ENCODE results near the gene VCPKMT. TPM values are rescaled to one million over a fixed set of nuclear protein-coding genes. Genes with fewer than 3 reads are reported as not detected.
A peak's percentile ranks its signal among the peaks of the same experiment; 100 is the strongest.

VCPKMT gene
- polyA plus RNA-seq, 1 donor (not counting 4 experiments of a cell fraction or from before 2014, with no cell fraction given): 9.4 TPM

GRCh38 chr14:50109342-50109741 lies 7.0 kb downstream of the VCPKMT start:
- TF ChIP-seq EZH2 (IDR thresholded peaks at IDR 0.05; ENCODE audit: low read length): no peak
- TF ChIP-seq CTCF (optimal IDR thresholded peaks at IDR 0.05 in 1 of 3, IDR thresholded peaks at IDR 0.05 in 1 of 3, conservative IDR thresholded peaks at IDR 0.05 in 1 of 3; ENCODE audit: extremely low read depth in 1 of 3, insufficient read depth in 2 of 3, low read length in 3 of 3): peak in 1 of 3 experiments; percentile 31
- peaks cover 12 to 27% of the 10 kb centered on the region in 2 experiments for H3K36me3 ChIP-seq (ENCODE audit: control insufficient read depth in 2 of 2, extremely low read depth in 1 of 2, insufficient read depth in 2 of 2, low read length in 2 of 2)
- dilution Hi-C loops (cut with MboI; ENCODE audit: extremely low pct_ligation_motif_present, low sequenced_read_pairs): no loop called here

GRCh38 chr14:50107850-50108249 lies 8.5 kb downstream of the VCPKMT start:
- no peaks in the 10 kb centered on the region for H4K20me1 ChIP-seq (ENCODE audit: control insufficient read depth, extremely low read depth, insufficient read depth, low read length)
- no peaks in the 10 kb centered on the region for H3K27me3 ChIP-seq (ENCODE audit: control insufficient read depth, extremely low read depth, insufficient read depth, low read length)
- no peak overlapping the region for H3K4me2 ChIP-seq (ENCODE audit: control insufficient read depth, extremely low read depth, insufficient read depth, low read depth, low read length)
- H3K4me1 ChIP-seq (ENCODE audit: control insufficient read depth, extremely low read depth, insufficient read depth, low read length): no peaks in the 10 kb centered on the region
- DNase-seq (ENCODE audit: low read depth, low spot score) (no peak), FAIRE-seq (no peak)
- H3K27ac ChIP-seq (ENCODE audit: control insufficient read depth, insufficient read depth, low read length): no peak overlapping the region
- no peak overlapping the region for H3K4me3 ChIP-seq (ENCODE audit: control insufficient read depth in 2 of 3, extremely low read depth in 1 of 3, insufficient read depth in 2 of 3, low read depth in 1 of 3, low read length in 3 of 3)
- no peaks in the 10 kb centered on the region for H3K9me1 ChIP-seq (ENCODE audit: control insufficient read depth, extremely low read depth, insufficient read depth, low read length)
- no peaks in the 10 kb centered on the region for H3K9me3 ChIP-seq (ENCODE audit: control insufficient read depth, low read depth, low read length)
- no peak overlapping the region for H3K9ac ChIP-seq (ENCODE audit: control insufficient read depth, extremely low read depth, insufficient read depth, low read length)
- TF ChIP-seq CTCF (optimal IDR thresholded peaks at IDR 0.05 in 1 of 3, IDR thresholded peaks at IDR 0.05 in 1 of 3, conservative IDR thresholded peaks at IDR 0.05 in 1 of 3; ENCODE audit: extremely low read depth in 1 of 3, insufficient read depth in 2 of 3, low read length in 3 of 3) (no peak), EZH2 (IDR thresholded peaks at IDR 0.05; ENCODE audit: low read length) (no peak)
- no peak overlapping the region for H2AFZ ChIP-seq (ENCODE audit: control insufficient read depth, low read length)
- H3K79me2 ChIP-seq (ENCODE audit: control insufficient read depth, insufficient read depth, low read length): peaks cover 5% of the 10 kb centered on the region
- peaks cover 10 to 27% of the 10 kb centered on the region in 2 experiments for H3K36me3 ChIP-seq (ENCODE audit: control insufficient read depth in 2 of 2, extremely low read depth in 1 of 2, insufficient read depth in 2 of 2, low read length in 2 of 2)
- dilution Hi-C loops (cut with MboI; ENCODE audit: extremely low pct_ligation_motif_present, low sequenced_read_pairs): no loop called here

More at GRCh38 chr14:50109342-50109741, 7.0 kb downstream of the VCPKMT start:
- no peak for FAIRE-seq
- Histone ChIP-seq H3K27ac (ENCODE audit: control insufficient read depth, insufficient read depth, low read length) (no peak overlapping the region), H3K79me2 (ENCODE audit: control insufficient read depth, insufficient read depth, low read length) (peaks cover 9% of the 10 kb centered on the region), H3K9me3 (ENCODE audit: control insufficient read depth, low read depth, low read length) (no peaks in the 10 kb centered on the region), H3K4me1 (ENCODE audit: control insufficient read depth, extremely low read depth, insufficient read depth, low read length) (no peaks in the 10 kb centered on the region), H2AFZ (ENCODE audit: control insufficient read depth, low read length) (no peak overlapping the region), H3K4me2 (ENCODE audit: control insufficient read depth, extremely low read depth, insufficient read depth, low read depth, low read length) (no peak overlapping the region), H4K20me1 (ENCODE audit: control insufficient read depth, extremely low read depth, insufficient read depth, low read length) (no peaks in the 10 kb centered on the region), H3K9me1 (ENCODE audit: control insufficient read depth, extremely low read depth, insufficient read depth, low read length) (no peaks in the 10 kb centered on the region), H3K27me3 (ENCODE audit: control insufficient read depth, extremely low read depth, insufficient read depth, low read length) (no peaks in the 10 kb centered on the region), H3K4me3 (ENCODE audit: control insufficient read depth in 2 of 3, extremely low read depth in 1 of 3, insufficient read depth in 2 of 3, low read depth in 1 of 3, low read length in 3 of 3) (no peak overlapping the region), H3K9ac (ENCODE audit: control insufficient read depth, extremely low read depth, insufficient read depth, low read length) (no peak overlapping the region)
- no peak for DNase-seq (ENCODE audit: low read depth, low spot score)
